ENCODE data around the gene TRAPPC2B.
"Not testable (repeated sequence)": the region's sequence is repeated elsewhere in the genome, so short reads cannot be mapped to it uniquely, and the experiment has no call there.

GRCh38 chr19:57374647-57375046, 11.3 kb downstream of the TRAPPC2B start:
- TF ChIP-seq CTCF (IDR thresholded peaks at IDR 0.05; ENCODE audit: low read depth, low read length); EZH2phosphoT487 (IDR thresholded peaks at IDR 0.05; ENCODE audit: low read depth): not testable (repeated sequence)

Data from OCI-LY3 (cell line).